Stimulated activated CD8-positive, alpha-beta memory T cell treated with anti-CD3 and anti-CD28 coated beads, Interleukin-7, amount 100 ng/mL, for 48 hours (primary cell): ENCODE measurements around the gene TSKS.
A peak's percentile ranks its signal among the peaks of the same experiment; 100 is the strongest.

Experiments
- DNase-seq, 2 donors: peaks; one replicate each; pipeline ENCODE4 v3.0.0-alpha.2; 2020; ENCODE audit warnings: low read depth in 1 of 2; ENCODE audit errors: extremely low read depth in 1 of 2

Gene TSKS

DNA sequence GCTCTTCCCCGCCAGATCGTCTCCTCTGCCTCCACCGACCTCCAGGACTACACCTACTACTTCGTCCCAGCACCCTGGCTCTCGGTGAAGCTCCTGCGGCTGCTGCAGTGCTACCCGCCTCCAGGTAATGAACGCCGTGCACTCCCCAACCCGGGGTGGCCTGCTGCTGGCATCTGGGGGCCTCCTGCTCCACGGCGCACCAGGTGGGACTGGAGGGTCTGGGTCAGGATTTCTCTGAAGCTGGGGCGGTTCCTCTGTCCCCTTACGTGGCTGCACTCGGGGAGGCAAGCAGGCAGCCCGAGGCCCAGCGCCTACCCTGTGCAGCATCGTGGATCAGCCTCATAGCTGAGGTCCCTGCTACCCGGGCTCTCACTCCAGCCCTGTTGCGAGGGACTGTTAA is 32.5 kb upstream of the TSKS start:
- no peak for DNase-seq

DNA sequence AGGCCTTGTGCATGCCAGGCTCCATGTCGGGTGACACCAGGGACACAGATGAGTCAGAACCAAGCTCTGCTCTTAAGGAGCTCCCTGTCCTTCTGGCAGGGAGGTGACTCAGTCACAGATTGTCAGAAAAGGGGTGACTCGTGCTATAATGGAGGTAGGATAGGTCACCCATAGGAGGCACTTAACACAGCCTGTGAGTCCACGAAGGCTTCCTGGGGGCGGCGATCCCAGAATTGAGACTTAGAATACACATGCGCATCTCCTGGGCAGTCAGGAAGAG is 30.4 kb upstream of the TSKS start:
- DNase-seq = peak in 1 of 2 donors; percentile 41

DNA sequence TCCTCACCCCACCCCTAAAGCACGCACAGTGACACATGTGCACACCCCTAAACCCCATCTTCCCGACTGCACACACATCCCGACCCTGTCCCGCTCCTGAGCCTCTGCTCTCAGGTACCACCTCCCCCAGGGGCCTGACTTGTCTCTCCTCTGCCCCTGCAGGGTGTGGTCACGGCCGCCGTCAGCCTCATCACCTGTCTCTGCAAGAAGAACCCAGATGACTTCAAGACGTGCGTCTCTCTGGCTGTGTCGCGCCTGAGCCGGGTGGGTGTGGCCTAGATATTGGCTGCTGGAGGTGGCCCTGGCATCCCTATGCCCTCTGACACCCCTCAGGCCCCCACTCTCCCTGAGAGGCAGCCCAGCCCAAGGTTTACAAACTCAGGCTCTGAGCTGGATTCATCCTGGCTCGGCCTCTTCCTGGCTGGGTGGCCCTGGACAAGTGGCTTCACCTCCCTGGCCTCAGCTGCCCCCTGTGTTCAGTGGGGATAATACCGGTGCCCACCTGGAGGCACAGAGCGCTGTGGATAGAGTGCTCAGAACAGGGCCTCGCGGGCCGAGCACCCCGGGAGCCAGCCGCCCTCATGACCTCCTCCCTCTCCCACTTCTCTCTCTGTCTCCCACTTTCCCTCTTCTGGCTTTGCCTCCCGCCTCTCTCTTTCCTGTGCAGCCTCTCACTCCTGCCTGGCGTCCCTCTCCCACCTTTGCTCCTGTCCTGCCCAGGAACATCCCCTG is 29.9 kb upstream of the TSKS start:
- DNase-seq = no peak

DNA sequence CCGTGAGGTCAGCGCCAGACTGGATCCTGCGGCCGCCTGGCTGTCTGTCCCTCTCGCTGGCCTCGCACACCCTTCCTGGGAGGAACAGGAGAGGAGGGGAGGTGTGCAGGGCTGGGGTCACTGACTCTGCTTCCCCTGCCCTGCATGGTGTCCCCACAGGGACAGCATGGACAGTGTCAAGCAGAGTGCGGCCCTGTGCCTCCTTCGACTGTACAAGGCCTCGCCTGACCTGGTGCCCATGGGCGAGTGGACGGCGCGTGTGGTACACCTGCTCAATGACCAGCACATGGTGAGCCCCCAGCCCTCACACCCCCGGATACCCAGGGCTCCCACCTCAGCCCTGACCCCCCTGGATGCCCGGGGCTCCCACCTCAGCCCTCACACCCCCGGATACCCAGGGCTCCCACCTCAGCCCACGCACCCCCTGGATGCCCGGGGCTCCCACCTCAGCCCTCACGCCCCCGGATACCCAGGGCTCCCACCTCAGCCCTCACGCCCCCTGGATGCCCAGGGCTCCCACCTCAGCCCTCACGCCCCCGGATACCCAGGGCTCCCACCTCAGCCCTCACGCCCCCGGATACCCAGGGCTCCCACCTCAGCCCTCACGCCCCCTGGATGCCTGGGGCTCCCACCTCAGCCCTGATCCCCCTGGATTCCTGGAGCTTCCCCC is 28.8 kb upstream of the TSKS start:
- DNase-seq = no peak

DNA sequence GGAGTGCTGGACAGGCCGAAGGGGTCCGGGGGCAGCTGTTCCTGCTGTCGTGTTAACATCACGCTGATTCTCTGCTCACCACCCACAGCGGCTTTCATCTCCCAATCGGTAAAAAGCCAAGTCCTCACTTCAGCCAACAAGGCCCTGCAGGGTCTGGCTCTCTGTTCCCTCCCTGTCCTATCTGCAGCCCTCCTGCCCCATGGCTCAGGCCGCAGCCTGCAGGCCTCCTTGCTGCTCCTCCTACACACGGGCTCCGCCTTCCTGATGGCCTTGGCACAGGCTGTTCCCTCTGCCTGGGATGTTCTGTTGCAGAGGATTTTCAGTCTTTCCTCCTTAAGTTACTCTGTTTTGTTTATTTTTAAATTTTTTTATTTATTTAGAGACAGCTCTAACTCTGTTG is 27.8 kb upstream of the TSKS start:
- DNase-seq = no peak

DNA sequence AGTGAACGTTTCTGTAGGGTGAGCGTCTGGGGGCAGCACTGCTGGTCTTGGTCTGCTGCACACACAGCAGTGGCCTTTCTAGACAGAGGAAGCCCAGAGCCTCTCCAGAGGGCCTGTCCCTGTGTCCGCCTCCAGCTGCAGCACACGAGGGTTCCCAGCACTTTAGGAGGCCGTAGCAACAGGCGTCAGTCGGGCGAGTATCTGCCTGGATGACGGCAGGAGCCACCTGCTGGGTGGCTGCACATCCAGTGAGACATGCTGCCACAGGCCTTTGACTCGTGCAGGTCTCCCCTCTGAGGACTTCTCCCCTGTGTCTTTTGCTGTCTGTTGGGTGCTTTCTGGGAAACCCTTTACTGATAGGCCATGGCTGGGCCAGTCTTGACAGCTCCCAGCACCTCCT is 25.8 kb upstream of the TSKS start:
- no peak for DNase-seq

DNA sequence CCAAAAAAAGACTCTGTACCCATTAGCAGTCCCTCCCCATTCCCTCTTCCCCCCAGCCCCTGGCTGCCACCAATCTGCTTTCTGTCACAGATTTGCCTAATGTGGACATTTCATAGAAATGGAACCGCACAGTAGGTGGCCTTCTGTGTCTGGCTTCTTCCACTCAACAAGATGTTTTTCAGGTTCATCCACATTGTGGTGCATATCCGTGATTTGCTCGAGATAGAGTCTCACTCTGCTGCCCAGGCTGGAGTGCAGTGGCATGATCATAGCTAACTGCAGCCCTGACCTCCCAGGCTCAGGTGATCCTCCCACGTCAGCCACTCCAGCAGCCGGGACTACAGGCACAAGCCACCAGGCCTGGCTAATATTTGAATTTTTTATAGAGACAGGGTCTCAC is 24.6 kb upstream of the TSKS start:
- no peak for DNase-seq

DNA sequence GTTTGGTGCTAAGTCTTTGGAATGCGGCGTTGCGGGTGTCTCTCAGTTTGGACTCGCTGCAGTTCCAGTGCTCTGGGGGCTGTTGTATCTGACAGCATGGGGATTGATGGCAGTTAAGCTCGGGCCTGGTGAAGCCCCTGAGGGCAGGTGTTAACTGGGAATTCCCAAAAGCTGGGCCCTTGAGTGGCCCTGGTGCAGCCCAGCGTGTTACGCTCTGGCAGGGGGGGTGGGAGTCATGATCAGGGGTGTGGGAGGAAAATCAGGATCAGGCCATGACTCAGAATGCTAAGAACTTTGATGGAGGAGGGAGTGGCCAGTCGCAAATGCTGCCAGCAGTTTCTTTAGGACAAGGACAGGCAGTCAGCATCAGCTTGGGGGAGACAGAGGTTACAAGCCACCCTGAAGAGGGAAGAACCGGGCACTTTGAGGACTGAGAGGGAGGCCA is 23.3 kb upstream of the TSKS start:
- DNase-seq = no peak

DNA sequence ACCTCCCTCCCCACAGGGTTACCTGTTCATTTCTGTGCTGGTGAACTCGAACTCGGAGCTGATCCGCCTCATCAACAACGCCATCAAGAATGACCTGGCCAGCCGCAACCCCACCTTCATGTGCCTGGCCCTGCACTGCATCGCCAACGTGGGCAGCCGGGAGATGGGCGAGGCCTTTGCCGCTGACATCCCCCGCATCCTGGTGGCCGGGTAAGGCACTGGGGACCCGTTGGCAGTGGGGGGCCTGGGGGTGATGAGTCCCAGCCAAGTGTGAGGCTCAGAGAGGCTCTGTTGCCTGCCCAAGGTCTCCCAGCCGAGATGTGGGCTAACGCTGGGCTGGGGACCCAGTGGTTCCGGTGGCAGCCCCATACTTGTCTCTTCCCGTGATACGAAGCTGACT is 19.4 kb upstream of the TSKS start:
- no peak for DNase-seq

DNA sequence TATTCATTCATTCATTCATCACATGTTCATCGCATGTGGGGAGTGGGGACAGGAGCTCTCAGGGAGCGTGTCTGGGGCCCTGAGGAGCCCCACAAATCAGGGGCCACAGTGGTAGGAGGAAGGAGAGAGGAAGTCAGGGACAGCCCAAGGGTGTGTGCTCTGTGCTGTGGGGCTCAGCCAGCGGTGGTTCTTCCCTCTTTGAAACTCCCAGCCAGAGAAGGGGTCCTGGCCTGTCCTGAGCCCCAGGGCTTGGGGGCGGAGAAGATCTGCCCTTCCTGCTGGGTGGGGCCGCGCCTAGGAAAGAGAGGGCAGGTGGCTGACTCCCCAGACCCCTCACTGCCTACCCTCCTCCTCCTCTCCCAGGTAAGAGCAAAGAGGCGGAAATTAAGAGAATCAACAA is 18.3 kb upstream of the TSKS start:
- no peak for DNase-seq

DNA sequence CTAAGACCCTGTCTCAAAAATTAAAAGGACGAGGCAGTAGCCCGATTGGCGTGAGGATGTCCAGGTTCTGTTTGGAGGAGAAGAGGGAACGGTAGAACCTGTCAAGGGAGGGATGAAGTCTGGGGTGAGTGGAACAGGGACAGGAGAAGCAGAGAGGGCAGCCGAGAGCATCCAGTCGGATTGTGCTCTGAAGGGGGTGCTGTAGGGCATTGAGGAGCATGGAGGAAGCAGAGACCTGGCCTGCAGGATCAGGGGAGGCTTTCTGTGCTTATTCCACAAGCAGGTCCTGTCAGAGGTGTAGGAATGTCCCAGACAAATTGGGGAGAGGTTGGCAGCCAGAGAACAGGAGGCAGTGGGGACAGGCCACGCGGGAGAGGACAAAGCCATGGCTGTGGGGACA is 17.8 kb upstream of the TSKS start:
- DNase-seq = no peak

DNA sequence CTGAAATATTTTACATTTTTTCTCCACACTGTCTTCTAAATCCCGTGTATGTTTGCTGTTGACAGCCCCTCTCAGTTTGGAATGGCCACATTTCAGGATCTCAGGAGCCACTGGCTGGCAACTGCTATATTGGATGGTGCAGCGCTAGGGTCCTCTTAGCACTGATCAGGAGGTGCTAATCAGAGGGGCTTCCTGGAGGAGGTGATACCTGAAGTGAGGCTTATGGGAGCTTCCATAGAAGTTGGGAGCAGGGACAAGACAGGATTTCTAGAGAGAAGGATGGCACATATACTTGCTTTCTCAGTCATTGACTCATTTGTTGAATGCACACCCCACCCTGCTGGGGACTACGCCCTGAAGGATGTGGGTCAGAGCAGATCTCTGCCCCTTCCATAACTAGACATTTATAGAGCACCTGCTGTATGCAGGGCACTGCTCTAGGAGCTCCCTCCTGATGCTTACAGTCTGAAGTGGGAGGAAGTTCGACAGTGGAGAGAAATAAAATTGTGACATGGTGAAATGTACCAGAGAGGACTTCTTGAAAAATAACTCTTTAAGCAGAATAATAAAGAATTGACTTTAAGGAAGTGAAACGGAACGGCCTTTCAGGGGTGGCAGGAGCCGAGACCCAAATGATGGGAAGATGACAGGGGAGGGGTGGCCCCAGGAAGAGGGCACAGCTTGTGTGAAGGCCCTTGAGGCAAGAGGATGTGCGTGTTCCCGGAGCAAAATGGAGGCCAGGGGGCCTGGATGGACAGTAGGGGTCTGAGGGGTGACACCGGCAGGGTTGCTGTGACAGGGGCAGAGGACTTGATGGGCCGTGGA is 16.8 kb upstream of the TSKS start:
- DNase-seq = no peak

DNA sequence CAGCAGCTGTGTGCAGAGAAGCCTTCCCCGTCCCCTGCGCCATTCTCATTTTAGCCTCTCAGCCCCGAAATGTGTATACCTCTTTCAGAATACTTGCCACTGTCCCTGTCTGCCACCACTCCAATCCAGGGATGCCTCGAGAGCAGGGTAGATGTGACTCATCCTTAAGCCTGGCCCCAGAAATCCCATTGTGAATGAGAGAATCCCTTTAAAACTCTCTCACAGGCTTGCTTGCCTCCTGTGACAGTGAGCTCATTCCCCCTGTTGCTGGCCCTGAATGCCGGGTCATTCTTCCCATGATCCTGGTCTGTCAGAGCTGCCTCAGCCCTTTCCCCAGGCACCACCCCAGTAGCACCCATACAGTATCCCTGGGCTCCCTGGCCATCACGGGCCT is 13.3 kb upstream of the TSKS start:
- no peak for DNase-seq

DNA sequence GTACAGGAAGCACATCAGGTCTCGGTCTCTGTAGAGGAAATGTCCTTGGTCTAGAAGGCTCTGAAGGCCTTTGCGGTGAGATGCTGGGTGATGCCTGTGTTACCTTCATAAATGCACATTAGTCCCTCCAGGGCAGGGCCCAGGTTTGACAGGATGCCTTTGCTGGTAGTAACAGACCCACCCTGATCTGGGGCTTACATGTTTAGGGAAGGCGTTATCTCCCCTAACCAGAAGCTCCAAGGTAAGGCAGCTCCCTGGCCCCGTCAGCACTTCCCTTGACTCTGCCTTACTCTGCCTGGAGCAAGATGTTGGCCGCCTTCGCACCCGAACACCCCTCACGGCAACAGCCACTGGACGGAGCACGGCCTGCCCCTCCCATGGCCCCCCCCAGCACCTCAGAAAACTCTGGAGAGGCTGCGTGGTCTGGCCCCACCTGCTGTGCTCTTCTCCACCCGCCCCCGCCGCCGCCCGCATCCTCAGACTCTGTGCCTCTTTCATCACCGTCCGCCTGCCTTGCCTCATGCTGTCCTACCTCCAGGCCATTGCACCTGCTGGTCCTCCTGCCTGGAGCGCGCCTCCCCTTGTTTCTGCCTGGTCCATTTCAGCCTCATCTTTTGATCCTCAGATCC is 12.8 kb upstream of the TSKS start:
- DNase-seq = no peak

DNA sequence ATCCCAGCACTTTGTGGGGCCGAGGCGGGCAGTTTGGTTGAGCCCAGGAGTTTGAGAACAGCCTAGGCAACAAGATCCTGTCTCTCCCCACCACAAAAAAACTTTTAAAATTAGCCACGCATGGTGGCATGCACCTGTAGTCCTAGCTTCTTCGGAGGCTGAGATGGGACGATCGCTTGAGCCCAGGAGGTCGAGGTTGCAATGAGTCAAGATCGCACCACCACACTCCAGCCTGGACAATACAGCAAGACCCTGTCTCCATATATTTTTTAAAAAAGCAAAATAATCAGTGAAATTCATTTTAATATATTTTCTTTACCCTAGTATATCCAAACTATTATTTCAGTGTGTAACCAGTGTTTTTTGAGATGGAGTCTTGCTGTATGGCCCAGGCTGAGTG is 11.9 kb upstream of the TSKS start:
- DNase-seq = no peak

DNA sequence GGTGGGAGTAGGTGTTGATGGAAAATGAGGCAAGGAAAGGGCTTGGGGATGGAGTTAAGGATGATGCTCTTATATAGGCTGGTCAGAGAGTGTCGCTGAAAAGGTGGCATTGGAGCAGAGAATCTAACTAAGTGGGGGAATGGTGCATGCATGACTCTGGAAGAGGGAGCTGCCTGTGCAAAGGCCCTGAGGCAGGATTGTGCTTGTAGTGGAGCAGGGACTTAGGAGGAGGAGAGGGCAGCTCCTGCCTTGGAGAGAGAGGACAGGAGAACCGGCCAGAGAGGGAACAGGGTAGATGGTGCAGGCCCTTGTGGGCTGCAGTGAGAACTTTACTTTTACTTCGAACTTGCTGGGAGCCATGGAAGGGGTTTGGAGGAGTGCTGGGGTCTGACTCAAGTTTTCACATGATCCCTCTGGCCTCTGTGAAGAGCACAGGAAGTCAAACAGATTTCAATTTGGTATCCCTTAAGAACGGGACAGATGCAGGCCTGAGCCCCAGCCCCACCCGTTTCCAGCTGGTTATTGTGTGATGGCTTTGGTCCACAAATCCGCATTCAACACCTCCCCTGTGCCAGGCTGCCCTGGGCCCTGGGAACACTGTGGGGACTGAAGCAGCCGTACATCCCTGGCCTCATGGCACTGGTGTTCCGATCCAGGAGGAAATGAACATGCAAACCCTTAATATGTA is 10.7 kb upstream of the TSKS start:
- no peak for DNase-seq

DNA sequence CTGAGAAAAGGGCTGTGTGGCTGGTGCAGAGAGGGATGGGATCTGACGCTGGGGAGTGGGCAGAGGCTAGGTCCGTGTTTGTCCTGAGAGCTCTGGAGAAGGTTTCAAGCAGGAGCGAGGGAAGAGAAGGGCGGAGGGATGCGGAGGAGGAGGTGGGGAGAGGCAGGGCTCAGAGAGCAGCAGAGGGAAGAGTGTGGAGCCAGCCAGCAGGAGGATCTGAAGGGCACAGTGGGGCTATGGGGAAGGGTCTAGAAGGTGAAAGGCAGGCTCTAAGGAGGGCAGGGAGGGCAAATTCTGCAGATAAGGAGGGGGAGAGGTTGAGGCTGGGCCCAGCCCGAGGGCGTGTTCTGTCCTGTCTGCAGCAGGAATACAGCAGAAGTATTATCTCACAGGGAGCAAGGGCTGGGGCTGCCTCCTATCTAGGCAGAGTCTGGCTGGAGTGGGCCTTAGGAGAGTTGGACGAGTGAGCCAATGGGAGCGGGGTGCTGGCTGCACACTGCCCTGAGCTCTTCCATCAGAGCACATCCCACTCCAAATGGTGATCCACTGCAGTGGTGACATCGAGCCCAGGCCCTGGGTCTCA is 9.8 kb upstream of the TSKS start:
- DNase-seq = no peak

DNA sequence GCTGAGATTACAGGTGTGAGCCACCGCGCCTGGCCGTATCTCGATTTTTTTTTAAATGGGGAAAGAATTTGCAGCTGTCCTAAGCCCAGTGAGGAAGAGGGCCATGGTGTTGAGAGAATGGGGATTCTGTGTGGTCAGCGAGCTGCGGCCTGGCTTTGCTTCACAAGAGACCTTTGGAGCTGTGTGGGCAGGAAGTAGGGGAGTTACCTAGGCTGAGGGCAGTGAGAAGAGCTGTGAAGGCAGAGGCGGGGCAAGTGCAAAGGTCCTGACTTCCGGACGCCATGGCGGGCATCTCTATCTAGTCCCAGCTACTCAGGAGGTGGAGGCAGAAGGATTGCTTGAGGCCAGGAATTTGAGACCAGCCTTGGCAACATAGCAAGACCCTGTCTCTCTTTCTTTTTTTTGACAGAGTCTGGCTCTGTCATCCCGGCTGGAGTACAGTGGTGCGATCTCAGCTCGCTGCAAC is 8.6 kb upstream of the TSKS start:
- DNase-seq = no peak

DNA sequence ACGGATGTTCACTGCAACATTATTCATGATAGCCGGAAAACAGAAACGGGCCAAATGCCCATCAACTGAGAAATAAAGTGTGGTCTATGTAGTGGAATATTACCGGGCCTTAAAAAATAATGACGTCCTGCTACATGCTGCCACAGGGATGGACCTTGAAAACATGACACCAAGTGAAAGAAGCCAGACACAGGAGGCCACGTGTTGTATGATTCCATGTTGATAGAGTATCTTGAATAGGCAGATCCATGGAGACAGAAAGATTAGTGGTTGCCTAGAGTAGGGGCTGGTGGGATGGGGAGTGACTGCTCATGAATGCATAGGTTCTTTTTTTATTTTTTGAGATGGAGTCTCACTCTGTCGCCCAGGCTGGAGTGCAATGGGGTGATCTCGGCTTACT is 7.4 kb upstream of the TSKS start:
- no peak for DNase-seq

DNA sequence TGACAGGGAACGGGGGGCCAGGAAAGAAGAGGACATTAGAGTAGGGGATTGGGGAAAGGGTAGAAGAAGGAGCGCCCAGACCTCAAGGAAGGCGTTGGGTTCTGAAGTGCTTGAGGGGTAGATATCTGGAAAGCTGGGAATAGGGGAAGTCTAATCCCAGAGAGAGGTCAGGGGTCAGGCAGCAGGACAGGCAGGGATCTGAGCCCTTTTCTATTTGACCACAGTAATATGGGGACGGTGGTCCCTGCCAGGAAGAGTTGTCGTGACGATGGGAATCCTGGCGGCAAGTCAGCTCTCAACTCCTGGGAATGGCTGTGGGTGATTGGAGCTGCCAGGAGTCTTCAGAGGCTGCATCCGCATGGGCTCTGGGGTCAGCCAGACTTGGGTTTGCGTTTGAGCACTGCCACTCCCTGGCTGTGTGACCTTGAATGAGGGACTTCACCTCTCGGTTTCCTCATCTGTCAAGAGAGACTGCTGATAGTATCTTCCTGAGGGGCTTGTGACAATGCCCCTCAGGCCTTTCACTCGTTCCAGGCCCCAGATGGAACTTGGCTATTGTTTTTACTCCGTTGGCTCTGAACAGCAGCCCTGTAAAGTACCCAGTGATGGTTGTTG is 5.0 kb upstream of the TSKS start:
- no peak for DNase-seq
